ENCODE results near the gene NAA10. TPM values are rescaled to one million over a fixed set of nuclear protein-coding genes. Genes with fewer than 3 reads are reported as not detected.

The NAA10 gene
- total RNA-seq, 1 experiment from 2014 or later: 91.3 TPM

- Mint-ChIP-seq H3K9me3 (ENCODE audit: unreplicated experiment) (no peaks in the 10 kb centered on the region), H3K36me3 (ENCODE audit: insufficient read depth, unreplicated experiment) (peaks cover 81% of the 10 kb centered on the region), H3K27ac (ENCODE audit: unreplicated experiment) (no peak overlapping the region), H3K27me3 (ENCODE audit: insufficient read depth, unreplicated experiment) (no peaks in the 10 kb centered on the region), H3K4me1 (ENCODE audit: low read depth, unreplicated experiment) (no peaks in the 10 kb centered on the region), H3K4me3 (ENCODE audit: unreplicated experiment) (no peak overlapping the region)
- no peaks in the 10 kb centered on the region for H3K27me3 ChIP-seq (replicated peaks; ENCODE audit: control insufficient read depth, insufficient read depth, low read length)
- H3K9me3 ChIP-seq: no peaks in the 10 kb centered on the region
- TF ChIP-seq, protein P1, sequence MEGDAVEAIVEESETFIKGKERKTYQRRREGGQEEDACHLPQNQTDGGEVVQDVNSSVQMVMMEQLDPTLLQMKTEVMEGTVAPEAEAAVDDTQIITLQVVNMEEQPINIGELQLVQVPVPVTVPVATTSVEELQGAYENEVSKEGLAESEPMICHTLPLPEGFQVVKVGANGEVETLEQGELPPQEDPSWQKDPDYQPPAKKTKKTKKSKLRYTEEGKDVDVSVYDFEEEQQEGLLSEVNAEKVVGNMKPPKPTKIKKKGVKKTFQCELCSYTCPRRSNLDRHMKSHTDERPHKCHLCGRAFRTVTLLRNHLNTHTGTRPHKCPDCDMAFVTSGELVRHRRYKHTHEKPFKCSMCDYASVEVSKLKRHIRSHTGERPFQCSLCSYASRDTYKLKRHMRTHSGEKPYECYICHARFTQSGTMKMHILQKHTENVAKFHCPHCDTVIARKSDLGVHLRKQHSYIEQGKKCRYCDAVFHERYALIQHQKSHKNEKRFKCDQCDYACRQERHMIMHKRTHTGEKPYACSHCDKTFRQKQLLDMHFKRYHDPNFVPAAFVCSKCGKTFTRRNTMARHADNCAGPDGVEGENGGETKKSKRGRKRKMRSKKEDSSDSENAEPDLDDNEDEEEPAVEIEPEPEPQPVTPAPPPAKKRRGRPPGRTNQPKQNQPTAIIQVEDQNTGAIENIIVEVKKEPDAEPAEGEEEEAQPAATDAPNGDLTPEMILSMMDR (IDR thresholded peaks at IDR 0.05; ENCODE audit: insufficient read depth in 1 of 2, low read depth in 1 of 2, low read length in 1 of 2, severe bottlenecking in 1 of 2, unreplicated experiment in 1 of 2): no peak
- POLR2A ChIA-PET: no interaction called here
- H3K36me3 ChIP-seq (ENCODE audit: control insufficient read depth, insufficient read depth, low read length): no peaks in the 10 kb centered on the region; the same call in 1 of the 2 replicates
- intact Hi-C loops (cut with micrococcal nuclease; ENCODE audit: unreplicated experiment): loop anchor here (1.0 kb wide), 1 partner anchor 28 kb away; no protein-coding TSS in a partner anchor
- no peaks in the 10 kb centered on the region for H3K4me1 ChIP-seq
- H3K4me3 ChIP-seq (ENCODE audit: low read depth, low read length): no peak overlapping the region
- DNase-seq: no peak
- CTCF ChIA-PET: no interaction called here
- BruUV-seq (replicated peaks): no TSS peak
Observed at GRCh38 chrX:153952373-153953026, 17.7 kb upstream of the NAA10 start.

DNA sequence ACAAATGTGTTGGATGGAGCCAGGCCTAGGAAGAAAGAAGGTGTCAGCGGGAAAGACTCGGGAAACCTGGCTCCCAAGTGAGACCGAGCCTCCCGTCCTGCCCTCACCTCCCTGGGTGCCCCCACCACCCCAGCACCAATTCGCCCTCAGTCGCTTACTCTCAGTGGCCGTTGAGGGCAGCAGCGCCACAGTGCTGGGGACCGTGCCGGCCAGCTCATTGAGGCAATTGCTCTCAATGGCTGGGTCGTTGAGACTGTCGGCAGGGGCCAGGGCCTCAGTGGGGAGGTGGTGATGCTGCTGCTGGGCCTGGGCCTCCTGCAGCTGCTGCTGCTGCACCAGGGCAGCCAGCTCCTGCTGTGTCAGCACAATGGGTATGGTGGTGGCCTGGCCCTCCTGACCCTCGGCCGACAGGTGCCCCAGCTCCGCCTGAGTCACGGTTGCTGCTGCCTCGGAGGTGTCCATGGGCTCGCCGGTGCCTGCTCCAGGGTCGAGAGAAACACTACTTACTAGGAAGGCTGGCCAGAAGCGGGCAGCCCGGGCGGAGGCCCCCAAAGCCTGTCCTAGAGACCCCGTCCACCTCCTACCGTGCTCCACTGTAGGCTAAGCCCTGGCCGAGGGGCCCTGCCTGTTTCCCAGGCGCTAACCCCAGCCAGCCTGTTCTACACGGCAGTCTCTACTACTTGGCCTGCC is 17.0 kb upstream of the NAA10 start:
- Histone ChIP-seq H3K4me1 (no peaks in the 10 kb centered on the region), H3K9me3 (no peaks in the 10 kb centered on the region), H3K27me3 (replicated peaks; ENCODE audit: control insufficient read depth, insufficient read depth, low read length) (no peaks in the 10 kb centered on the region), H3K36me3 (ENCODE audit: control insufficient read depth, insufficient read depth, low read length) (no peaks in the 10 kb centered on the region; the same call in 1 of the 2 replicates), H3K4me3 (ENCODE audit: low read depth, low read length) (no peak overlapping the region)
- TF ChIP-seq, protein P1 (IDR thresholded peaks at IDR 0.05; ENCODE audit: insufficient read depth in 1 of 2, low read depth in 1 of 2, low read length in 1 of 2, severe bottlenecking in 1 of 2, unreplicated experiment in 1 of 2): no peak
- Mint-ChIP-seq H3K4me1 (ENCODE audit: low read depth, unreplicated experiment) (no peaks in the 10 kb centered on the region), H3K27me3 (ENCODE audit: insufficient read depth, unreplicated experiment) (no peaks in the 10 kb centered on the region), H3K36me3 (ENCODE audit: insufficient read depth, unreplicated experiment) (peaks cover 83% of the 10 kb centered on the region), H3K27ac (ENCODE audit: unreplicated experiment) (no peak overlapping the region), H3K9me3 (ENCODE audit: unreplicated experiment) (no peaks in the 10 kb centered on the region), H3K4me3 (ENCODE audit: unreplicated experiment) (no peak overlapping the region)
- ChIA-PET POLR2A (no interaction called here), CTCF (no interaction called here)
- intact Hi-C loops (cut with micrococcal nuclease; ENCODE audit: unreplicated experiment): no loop called here
- DNase-seq: no peak
- BruUV-seq (replicated peaks): no TSS peak

- H3K4me3 Mint-ChIP-seq (ENCODE audit: unreplicated experiment): no peak overlapping the region
- H3K9me3 Mint-ChIP-seq (ENCODE audit: unreplicated experiment): no peaks in the 10 kb centered on the region
- peaks cover 81% of the 10 kb centered on the region for H3K36me3 Mint-ChIP-seq (ENCODE audit: insufficient read depth, unreplicated experiment)
- H3K4me1 ChIP-seq: no peaks in the 10 kb centered on the region
- CTCF ChIA-PET: no interaction called here
- H3K9me3 ChIP-seq: no peaks in the 10 kb centered on the region
- intact Hi-C loops (cut with micrococcal nuclease; ENCODE audit: unreplicated experiment): no loop called here
- H3K27me3 ChIP-seq (replicated peaks; ENCODE audit: control insufficient read depth, insufficient read depth, low read length): no peaks in the 10 kb centered on the region
- H3K27me3 Mint-ChIP-seq (ENCODE audit: insufficient read depth, unreplicated experiment): no peaks in the 10 kb centered on the region
- POLR2A ChIA-PET: no interaction called here
- H3K4me3 ChIP-seq (ENCODE audit: low read depth, low read length): no peak overlapping the region
- no peaks in the 10 kb centered on the region; the same call in 1 of the 2 replicates for H3K36me3 ChIP-seq (ENCODE audit: control insufficient read depth, insufficient read depth, low read length)
- TF ChIP-seq, protein P1 (IDR thresholded peaks at IDR 0.05; ENCODE audit: insufficient read depth in 1 of 2, low read depth in 1 of 2, low read length in 1 of 2, severe bottlenecking in 1 of 2, unreplicated experiment in 1 of 2): no peak
- BruUV-seq (replicated peaks): no TSS peak
- no peaks in the 10 kb centered on the region for H3K4me1 Mint-ChIP-seq (ENCODE audit: low read depth, unreplicated experiment)
- DNase-seq: no peak
- H3K27ac Mint-ChIP-seq (ENCODE audit: unreplicated experiment): no peak overlapping the region
Observed at GRCh38 chrX:153950127-153950526, 15.3 kb upstream of the NAA10 start.
